Kasumi-1 (cell line): ENCODE results near the gene SLC13A2.
A peak's percentile ranks its signal among the peaks of the same experiment; 100 is the strongest.
"Not testable (repeated sequence)": the region's sequence is repeated elsewhere in the genome, so short reads cannot be mapped to it uniquely, and the experiment has no call there.

Experiments used
- DNase-seq, 2 experiments: peaks; one replicate each; lab custom pipeline; 2025; lab: John Stamatoyannopoulos, UW

Gene SLC13A2

GRCh38 chr17:28518132-28518531, 44.7 kb downstream of the SLC13A2 start:
- DNase-seq, result peak; percentile 75 to 84

- no peak for DNase-seq
Observed at GRCh38 chr17:28518578-28518977, 45.1 kb downstream of the SLC13A2 start.

- DNase-seq, result peak; percentile 45 to 54
Observed at GRCh38 chr17:28519236-28519635, 45.8 kb downstream of the SLC13A2 start.

GRCh38 chr17:28520687-28521086, 47.2 kb downstream of the SLC13A2 start:
- DNase-seq, result no peak

- DNase-seq, result no peak
Observed at GRCh38 chr17:28521311-28522085, 48.1 kb downstream of the SLC13A2 start.

- DNase-seq, result not testable (repeated sequence)
Observed at GRCh38 chr17:28522281-28522680, 48.8 kb downstream of the SLC13A2 start.

- DNase-seq, result no peak
Observed at GRCh38 chr17:28523186-28523585, 49.7 kb downstream of the SLC13A2 start.

- DNase-seq, result no peak
Observed at GRCh38 chr17:28523876-28524275, 50.4 kb downstream of the SLC13A2 start.

- no peak for DNase-seq
Observed at GRCh38 chr17:28524476-28525424, 51.3 kb downstream of the SLC13A2 start.

GRCh38 chr17:28526381-28526780, 52.9 kb downstream of the SLC13A2 start:
- DNase-seq, result no peak

GRCh38 chr17:28527181-28527681, 53.8 kb downstream of the SLC13A2 start:
- DNase-seq, result no peak

- DNase-seq, result no peak
Observed at GRCh38 chr17:28527859-28528258, 54.4 kb downstream of the SLC13A2 start.

GRCh38 chr17:28528327-28529012, 55.0 kb downstream of the SLC13A2 start:
- no peak for DNase-seq

GRCh38 chr17:28529013-28529400, 55.6 kb downstream of the SLC13A2 start:
- DNase-seq, result no peak

- no peak for DNase-seq
Observed at GRCh38 chr17:28530250-28530649, 56.8 kb downstream of the SLC13A2 start.

- DNase-seq, result no peak
Observed at GRCh38 chr17:28530926-28531325, 57.5 kb downstream of the SLC13A2 start.

- no peak for DNase-seq
Observed at GRCh38 chr17:28532050-28532960, 58.9 kb downstream of the SLC13A2 start.

- no peak for DNase-seq
Observed at GRCh38 chr17:28533091-28533807, 59.8 kb downstream of the SLC13A2 start.

GRCh38 chr17:28534740-28535375, 61.4 kb downstream of the SLC13A2 start:
- no peak for DNase-seq
